Ovary (tissue), 3 donors: Measurements from ENCODE around the gene LMNTD2.

Experiments used
- CTCF ChIP-seq, 3 donors: fragments of 450-650 bp in 2 of 3; fragments of 200-600 bp in 1 of 3; IDR thresholded peaks; one replicate each; pipeline versions ENCODE4 v1.5.1 to v1.8.0; 2016 to 2022; ENCODE audit warnings: antibody characterized with exemption in 3 of 3, mild to moderate bottlenecking in 1 of 3
- EP300 ChIP-seq: sonication (generic); formaldehyde crosslinking; IDR thresholded peaks from one replicate; pipeline ENCODE4 v1.6.1; 2017; ENCODE audit warnings: antibody characterized with exemption
- POLR2A ChIP-seq: fragments of 450-650 bp; IDR thresholded peaks from one replicate; pipeline ENCODE4 v1.6.1; 2017; ENCODE audit warnings: antibody characterized with exemption, mild to moderate bottlenecking, moderate library complexity
- donor health status: DM: no; HTN: no; CAD: no.

- TF ChIP-seq CTCF (IDR thresholded peaks at IDR 0.05): no peak
- TF ChIP-seq POLR2A: no peak
- TF ChIP-seq EP300: no peak
Observed at GRCh38 chr11:592918-593317, 32.4 kb upstream of the LMNTD2 start.
